Suprapubic skin (tissue), 4 donors: ENCODE data around the gene EPHB6.

Experiments
- EP300 ChIP-seq: sonication (generic); formaldehyde crosslinking; IDR thresholded peaks from one replicate; pipeline ENCODE4 v1.6.1; 2017; ENCODE audit warnings: antibody characterized with exemption
- POLR2A ChIP-seq, 2 donors: fragments of 450-650 bp; IDR thresholded peaks; one replicate each; pipeline ENCODE4 v1.6.1; 2017; ENCODE audit warnings: antibody characterized with exemption in 2 of 2, mild to moderate bottlenecking in 2 of 2, moderate library complexity in 2 of 2
- POLR2AphosphoS5 ChIP-seq, 3 donors: sonication (generic); formaldehyde crosslinking; IDR thresholded peaks; one replicate each; pipeline ENCODE4 v1.6.1; 2017; ENCODE audit warnings: antibody characterized with exemption in 3 of 3
- TF ChIP-seq, protein P1 (sequence below), 2 donors: fragments of 200-600 bp in 1 of 2; fragments of 450-650 bp in 1 of 2; sonication (generic) in 1 of 2; IDR thresholded peaks; one replicate each; pipeline ENCODE4 v1.5.1; 2016 to 2019; ENCODE audit warnings: antibody characterized with exemption in 2 of 2, mild to moderate bottlenecking in 1 of 2, moderate library complexity in 1 of 2

GRCh38 chr7:142917447-142917846 lies 62.6 kb downstream of the EPHB6 start:
- TF ChIP-seq, protein P1, sequence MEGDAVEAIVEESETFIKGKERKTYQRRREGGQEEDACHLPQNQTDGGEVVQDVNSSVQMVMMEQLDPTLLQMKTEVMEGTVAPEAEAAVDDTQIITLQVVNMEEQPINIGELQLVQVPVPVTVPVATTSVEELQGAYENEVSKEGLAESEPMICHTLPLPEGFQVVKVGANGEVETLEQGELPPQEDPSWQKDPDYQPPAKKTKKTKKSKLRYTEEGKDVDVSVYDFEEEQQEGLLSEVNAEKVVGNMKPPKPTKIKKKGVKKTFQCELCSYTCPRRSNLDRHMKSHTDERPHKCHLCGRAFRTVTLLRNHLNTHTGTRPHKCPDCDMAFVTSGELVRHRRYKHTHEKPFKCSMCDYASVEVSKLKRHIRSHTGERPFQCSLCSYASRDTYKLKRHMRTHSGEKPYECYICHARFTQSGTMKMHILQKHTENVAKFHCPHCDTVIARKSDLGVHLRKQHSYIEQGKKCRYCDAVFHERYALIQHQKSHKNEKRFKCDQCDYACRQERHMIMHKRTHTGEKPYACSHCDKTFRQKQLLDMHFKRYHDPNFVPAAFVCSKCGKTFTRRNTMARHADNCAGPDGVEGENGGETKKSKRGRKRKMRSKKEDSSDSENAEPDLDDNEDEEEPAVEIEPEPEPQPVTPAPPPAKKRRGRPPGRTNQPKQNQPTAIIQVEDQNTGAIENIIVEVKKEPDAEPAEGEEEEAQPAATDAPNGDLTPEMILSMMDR (IDR thresholded peaks at IDR 0.05) = no peak
- no peak for TF ChIP-seq POLR2A (IDR thresholded peaks at IDR 0.05)
- TF ChIP-seq POLR2AphosphoS5 (IDR thresholded peaks at IDR 0.05) = no peak
- no peak for TF ChIP-seq EP300
